ENCODE measurements around the gene BRD4. TPM values are rescaled to one million over a fixed set of nuclear protein-coding genes. Genes with fewer than 3 reads are reported as not detected.

The BRD4 gene
- total RNA-seq, 1 donor = 26.3 TPM

DNA sequence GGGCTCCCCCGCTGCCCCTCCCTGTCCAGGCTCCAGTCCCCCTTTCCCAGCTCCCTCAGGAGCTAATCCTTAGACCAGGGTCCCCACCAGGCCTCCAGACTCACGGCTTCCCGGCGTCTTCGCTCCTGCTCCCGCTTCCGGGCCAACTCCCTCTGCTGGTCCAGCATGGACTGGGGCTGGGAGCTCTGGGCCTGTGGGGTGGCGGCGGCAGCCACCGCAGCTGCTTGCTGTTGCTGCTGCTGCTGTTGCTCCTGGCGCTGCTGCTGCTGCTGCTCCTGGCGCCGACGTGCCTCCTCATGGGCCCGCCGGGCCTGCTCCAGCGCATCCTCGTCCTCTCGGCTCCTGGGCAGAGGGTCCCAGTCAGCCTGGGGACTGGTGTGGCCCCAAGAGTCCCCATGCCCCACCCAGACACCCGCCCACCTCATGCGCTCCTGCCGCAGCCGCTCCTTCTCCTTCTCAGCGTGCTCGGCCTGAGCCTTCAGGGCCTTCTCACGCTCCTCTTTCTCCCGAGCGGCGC, 93.6 kb downstream of the BRD4 start:
- no peak for DNase-seq (ENCODE audit: low read depth)
- no peak overlapping the region for H3K4me3 ChIP-seq (ENCODE audit: low read depth, low read length)
- TF ChIP-seq, protein P1, sequence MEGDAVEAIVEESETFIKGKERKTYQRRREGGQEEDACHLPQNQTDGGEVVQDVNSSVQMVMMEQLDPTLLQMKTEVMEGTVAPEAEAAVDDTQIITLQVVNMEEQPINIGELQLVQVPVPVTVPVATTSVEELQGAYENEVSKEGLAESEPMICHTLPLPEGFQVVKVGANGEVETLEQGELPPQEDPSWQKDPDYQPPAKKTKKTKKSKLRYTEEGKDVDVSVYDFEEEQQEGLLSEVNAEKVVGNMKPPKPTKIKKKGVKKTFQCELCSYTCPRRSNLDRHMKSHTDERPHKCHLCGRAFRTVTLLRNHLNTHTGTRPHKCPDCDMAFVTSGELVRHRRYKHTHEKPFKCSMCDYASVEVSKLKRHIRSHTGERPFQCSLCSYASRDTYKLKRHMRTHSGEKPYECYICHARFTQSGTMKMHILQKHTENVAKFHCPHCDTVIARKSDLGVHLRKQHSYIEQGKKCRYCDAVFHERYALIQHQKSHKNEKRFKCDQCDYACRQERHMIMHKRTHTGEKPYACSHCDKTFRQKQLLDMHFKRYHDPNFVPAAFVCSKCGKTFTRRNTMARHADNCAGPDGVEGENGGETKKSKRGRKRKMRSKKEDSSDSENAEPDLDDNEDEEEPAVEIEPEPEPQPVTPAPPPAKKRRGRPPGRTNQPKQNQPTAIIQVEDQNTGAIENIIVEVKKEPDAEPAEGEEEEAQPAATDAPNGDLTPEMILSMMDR (IDR thresholded peaks at IDR 0.05; ENCODE audit: insufficient read depth, low read depth, low read length) = no peak

DNA sequence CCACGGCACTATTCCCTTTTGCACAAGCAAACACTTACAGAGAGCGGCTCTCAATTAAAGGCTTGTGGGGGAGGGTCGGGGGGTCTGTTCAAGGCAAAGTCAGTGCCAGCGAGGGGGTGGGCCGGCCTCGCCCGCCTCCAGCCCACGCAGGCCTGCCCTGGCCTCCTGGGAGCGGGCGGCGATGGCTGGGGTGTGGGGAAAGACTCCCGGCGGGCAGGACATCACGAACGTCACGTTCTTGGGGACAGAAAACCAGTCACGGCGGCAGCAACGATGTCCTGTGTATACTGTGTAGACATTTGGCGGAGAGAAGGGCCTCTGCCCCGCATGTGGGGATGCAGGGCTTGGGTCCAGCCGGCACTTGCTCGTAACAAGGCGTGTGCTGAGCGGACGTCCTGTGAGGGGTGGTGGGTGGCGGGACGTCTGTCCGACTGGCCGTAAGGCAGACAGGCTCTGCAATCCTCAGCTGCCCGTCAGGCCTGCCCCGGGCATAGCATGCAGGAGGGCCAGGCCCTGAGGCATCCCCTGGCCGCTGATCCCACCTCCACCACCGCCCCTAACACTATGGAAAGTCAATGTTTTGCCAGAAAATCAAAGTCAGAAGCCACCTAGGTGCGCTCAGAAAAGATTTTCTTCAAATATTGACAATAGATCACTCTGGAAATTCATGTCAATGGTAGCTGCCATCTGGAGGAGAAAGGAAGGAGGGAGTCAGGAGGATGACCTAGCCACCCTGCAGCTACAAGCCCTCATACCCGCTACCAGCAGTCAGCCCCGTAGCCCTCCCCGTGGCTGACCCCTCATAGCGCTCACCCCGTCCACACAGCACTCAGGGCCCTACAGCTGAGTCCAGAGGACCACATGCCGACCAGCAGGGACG, 94.3 kb downstream of the BRD4 start:
- no peak overlapping the region for H3K4me3 ChIP-seq (ENCODE audit: low read depth, low read length)
- TF ChIP-seq, protein P1 (IDR thresholded peaks at IDR 0.05; ENCODE audit: insufficient read depth, low read depth, low read length) = no peak
- no peak for DNase-seq (ENCODE audit: low read depth)

- TF ChIP-seq, protein P1 (IDR thresholded peaks at IDR 0.05; ENCODE audit: insufficient read depth, low read depth, low read length) = no peak
- no peak for DNase-seq (ENCODE audit: low read depth)
These were observed 95.5 kb downstream of the BRD4 start for GRCh38 chr19:15236886-15237285.

GRCh38 chr19:15235781-15236180, 96.6 kb downstream of the BRD4 start:
- no peak for DNase-seq (ENCODE audit: low read depth)
- no peak overlapping the region for H3K4me3 ChIP-seq (ENCODE audit: low read depth, low read length)
- TF ChIP-seq, protein P1 (IDR thresholded peaks at IDR 0.05; ENCODE audit: insufficient read depth, low read depth, low read length) = no peak

More at GRCh38 chr19:15236886-15237285, 95.5 kb downstream of the BRD4 start:
- no peak overlapping the region for H3K4me3 ChIP-seq (ENCODE audit: low read depth, low read length)

DNA sequence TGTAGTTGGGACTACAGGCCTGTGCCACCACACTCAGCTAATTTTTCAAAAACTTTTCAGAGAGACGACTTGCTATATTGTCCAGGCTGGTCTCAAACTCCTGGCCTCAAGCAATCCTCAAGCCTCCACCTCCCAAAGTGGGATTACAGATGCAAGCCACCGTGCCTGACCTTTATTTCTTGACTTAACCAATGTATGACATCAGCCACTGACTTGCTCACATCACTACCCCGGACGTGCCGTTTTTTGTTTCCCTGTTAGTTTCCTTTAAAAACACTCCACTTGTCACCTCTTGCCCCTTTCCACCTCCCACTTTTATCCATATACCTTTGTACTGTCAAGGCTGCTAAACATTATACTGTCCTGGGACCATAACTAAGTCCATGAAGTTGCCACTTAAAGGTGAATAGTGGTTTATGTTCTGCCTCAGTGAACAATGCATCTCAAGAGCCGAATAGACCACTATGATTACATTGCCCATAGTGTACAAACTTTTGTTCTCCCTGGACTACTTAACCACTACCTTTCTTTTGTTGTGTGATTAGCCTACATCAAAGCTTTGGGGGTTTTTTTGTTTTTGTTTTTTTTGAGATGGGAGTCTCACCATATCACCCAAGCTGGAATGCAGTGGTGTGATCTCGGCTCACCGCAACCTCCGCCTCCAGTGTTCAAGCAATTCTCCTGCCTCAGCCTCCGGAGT, 97.8 kb downstream of the BRD4 start:
- no peak overlapping the region for H3K4me3 ChIP-seq (ENCODE audit: low read depth, low read length)
- TF ChIP-seq, protein P1 (IDR thresholded peaks at IDR 0.05; ENCODE audit: insufficient read depth, low read depth, low read length) = no peak
- DNase-seq (ENCODE audit: low read depth) = no peak

DNA sequence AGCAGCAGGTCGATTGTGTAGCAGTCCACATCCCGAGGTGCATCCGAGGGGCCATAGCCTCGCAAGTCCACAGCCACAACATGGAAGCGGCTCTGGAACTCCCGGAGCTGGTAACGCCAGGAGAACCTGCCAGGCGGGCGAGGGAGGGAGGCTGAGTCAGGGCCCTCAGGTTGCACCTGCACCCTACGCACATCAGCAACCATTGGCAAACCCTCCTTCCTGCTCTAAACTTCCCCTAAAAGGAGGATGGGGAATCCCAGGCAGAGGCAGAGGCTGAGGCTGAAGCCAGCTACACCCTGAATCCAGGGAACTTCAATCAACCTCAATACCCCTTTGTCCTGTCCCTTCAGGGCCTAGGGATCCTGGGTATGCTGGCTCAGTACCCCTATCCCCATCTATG, 101.1 kb downstream of the BRD4 start:
- no peak for DNase-seq (ENCODE audit: low read depth)
- H3K4me3 ChIP-seq (ENCODE audit: low read depth, low read length) = no peak overlapping the region
- TF ChIP-seq, protein P1 (IDR thresholded peaks at IDR 0.05; ENCODE audit: insufficient read depth, low read depth, low read length) = no peak

All from fibroblast of villous mesenchyme (primary cell).